Ovary (tissue), 3 donors: Measurements from ENCODE around the gene HHAT.

Experiments
- CTCF ChIP-seq, 3 donors: fragments of 450-650 bp in 2 of 3; fragments of 200-600 bp in 1 of 3; IDR thresholded peaks; one replicate each; pipeline versions ENCODE4 v1.5.1 to v1.8.0; 2016 to 2022; ENCODE audit warnings: antibody characterized with exemption in 3 of 3, mild to moderate bottlenecking in 1 of 3
- EP300 ChIP-seq: sonication (generic); formaldehyde crosslinking; IDR thresholded peaks from one replicate; pipeline ENCODE4 v1.6.1; 2017; ENCODE audit warnings: antibody characterized with exemption
- POLR2A ChIP-seq: fragments of 450-650 bp; IDR thresholded peaks from one replicate; pipeline ENCODE4 v1.6.1; 2017; ENCODE audit warnings: antibody characterized with exemption, mild to moderate bottlenecking, moderate library complexity
- donor health status: DM: no; HTN: no; CAD: no.

GRCh38 chr1:210616356-210616755 lies 287.7 kb downstream of the HHAT start:
- TF ChIP-seq CTCF (IDR thresholded peaks at IDR 0.05) (no peak), EP300 (no peak), POLR2A (no peak)
